Measurements from ENCODE around the gene GCLM.
"Not testable (repeated sequence)": the region's sequence is repeated elsewhere in the genome, so short reads cannot be mapped to it uniquely, and the experiment has no call there.

Gene GCLM

GRCh38 chr1:93855983-93856382 is 53.2 kb downstream of the GCLM start:
- not testable (repeated sequence) for H3K27ac ChIP-seq (ENCODE audit: low read length); H3K4me3 ChIP-seq (ENCODE audit: low read length); H3K9ac ChIP-seq (ENCODE audit: low read length); H3K36me3 ChIP-seq (ENCODE audit: control insufficient read depth, low read depth, low read length); H3K9me3 ChIP-seq (ENCODE audit: control insufficient read depth, low read depth, low read length); H3K4me1 ChIP-seq (ENCODE audit: control insufficient read depth, low read depth, low read length); H3K27me3 ChIP-seq (ENCODE audit: control insufficient read depth, insufficient read depth, low read length)

GRCh38 chr1:93853940-93854339 is 55.3 kb downstream of the GCLM start:
- H3K4me3 ChIP-seq (ENCODE audit: low read length), result no peak overlapping the region
- H3K36me3 ChIP-seq (ENCODE audit: control insufficient read depth, low read depth, low read length), result no peaks in the 10 kb centered on the region
- H3K9me3 ChIP-seq (ENCODE audit: control insufficient read depth, low read depth, low read length), result no peaks in the 10 kb centered on the region
- no peak overlapping the region for H3K27ac ChIP-seq (ENCODE audit: low read length)
- H3K27me3 ChIP-seq (ENCODE audit: control insufficient read depth, insufficient read depth, low read length), result no peaks in the 10 kb centered on the region
- H3K9ac ChIP-seq (ENCODE audit: low read length), result no peak overlapping the region
- H3K4me1 ChIP-seq (ENCODE audit: control insufficient read depth, low read depth, low read length), result no peaks in the 10 kb centered on the region

GRCh38 chr1:93851878-93852277 is 57.4 kb downstream of the GCLM start:
- Histone ChIP-seq H3K9ac (ENCODE audit: low read length) (no peak overlapping the region), H3K36me3 (ENCODE audit: control insufficient read depth, low read depth, low read length) (no peaks in the 10 kb centered on the region), H3K27me3 (ENCODE audit: control insufficient read depth, insufficient read depth, low read length) (no peaks in the 10 kb centered on the region), H3K27ac (ENCODE audit: low read length) (no peak overlapping the region), H3K4me1 (ENCODE audit: control insufficient read depth, low read depth, low read length) (peaks cover 4% of the 10 kb centered on the region), H3K9me3 (ENCODE audit: control insufficient read depth, low read depth, low read length) (no peaks in the 10 kb centered on the region), H3K4me3 (ENCODE audit: low read length) (no peak overlapping the region)

- H3K27me3 ChIP-seq (ENCODE audit: control insufficient read depth, insufficient read depth, low read length), result no peaks in the 10 kb centered on the region
- H3K36me3 ChIP-seq (ENCODE audit: control insufficient read depth, low read depth, low read length), result no peaks in the 10 kb centered on the region
- H3K9me3 ChIP-seq (ENCODE audit: control insufficient read depth, low read depth, low read length), result no peaks in the 10 kb centered on the region
- H3K4me1 ChIP-seq (ENCODE audit: control insufficient read depth, low read depth, low read length), result peaks cover 4% of the 10 kb centered on the region
- no peak overlapping the region for H3K9ac ChIP-seq (ENCODE audit: low read length)
- H3K4me3 ChIP-seq (ENCODE audit: low read length), result no peak overlapping the region
- H3K27ac ChIP-seq (ENCODE audit: low read length), result no peak overlapping the region
Measured at GRCh38 chr1:93851327-93851712, 57.9 kb downstream of the GCLM start.

- not testable (repeated sequence) for H3K36me3 ChIP-seq (ENCODE audit: control insufficient read depth, low read depth, low read length); H3K4me3 ChIP-seq (ENCODE audit: low read length); H3K4me1 ChIP-seq (ENCODE audit: control insufficient read depth, low read depth, low read length); H3K27me3 ChIP-seq (ENCODE audit: control insufficient read depth, insufficient read depth, low read length); H3K27ac ChIP-seq (ENCODE audit: low read length); H3K9me3 ChIP-seq (ENCODE audit: control insufficient read depth, low read depth, low read length); H3K9ac ChIP-seq (ENCODE audit: low read length)
Measured at GRCh38 chr1:93850687-93851326, 58.4 kb downstream of the GCLM start.

GRCh38 chr1:93848350-93848883 is 60.8 kb downstream of the GCLM start:
- Histone ChIP-seq H3K4me1 (ENCODE audit: control insufficient read depth, low read depth, low read length) (peaks cover 14% of the 10 kb centered on the region), H3K9me3 (ENCODE audit: control insufficient read depth, low read depth, low read length) (no peaks in the 10 kb centered on the region), H3K27me3 (ENCODE audit: control insufficient read depth, insufficient read depth, low read length) (no peaks in the 10 kb centered on the region), H3K36me3 (ENCODE audit: control insufficient read depth, low read depth, low read length) (no peaks in the 10 kb centered on the region), H3K27ac (ENCODE audit: low read length) (no peak overlapping the region), H3K4me3 (ENCODE audit: low read length) (peak overlapping the region; percentile 85), H3K9ac (ENCODE audit: low read length) (peak overlapping the region; percentile 45)

GRCh38 chr1:93847811-93848288 is 61.4 kb downstream of the GCLM start:
- no peaks in the 10 kb centered on the region for H3K9me3 ChIP-seq (ENCODE audit: control insufficient read depth, low read depth, low read length)
- no peaks in the 10 kb centered on the region for H3K36me3 ChIP-seq (ENCODE audit: control insufficient read depth, low read depth, low read length)
- H3K9ac ChIP-seq (ENCODE audit: low read length), result peak overlapping the region; percentile 45
- H3K4me3 ChIP-seq (ENCODE audit: low read length), result peak overlapping the region; percentile 85
- no peak overlapping the region for H3K27ac ChIP-seq (ENCODE audit: low read length)
- H3K27me3 ChIP-seq (ENCODE audit: control insufficient read depth, insufficient read depth, low read length), result no peaks in the 10 kb centered on the region
- H3K4me1 ChIP-seq (ENCODE audit: control insufficient read depth, low read depth, low read length), result peaks cover 14% of the 10 kb centered on the region

GRCh38 chr1:93846992-93847810 is 62.0 kb downstream of the GCLM start:
- Histone ChIP-seq H3K27me3 (ENCODE audit: control insufficient read depth, insufficient read depth, low read length) (no peaks in the 10 kb centered on the region), H3K4me1 (ENCODE audit: control insufficient read depth, low read depth, low read length) (peaks cover 14% of the 10 kb centered on the region), H3K9ac (ENCODE audit: low read length) (peak overlapping the region; percentile 45), H3K9me3 (ENCODE audit: control insufficient read depth, low read depth, low read length) (no peaks in the 10 kb centered on the region), H3K4me3 (ENCODE audit: low read length) (peak overlapping the region; percentile 85), H3K27ac (ENCODE audit: low read length) (no peak overlapping the region), H3K36me3 (ENCODE audit: control insufficient read depth, low read depth, low read length) (no peaks in the 10 kb centered on the region)

GRCh38 chr1:93846206-93846991 is 62.8 kb downstream of the GCLM start:
- Histone ChIP-seq H3K4me1 (ENCODE audit: control insufficient read depth, low read depth, low read length) (peaks cover 14% of the 10 kb centered on the region), H3K36me3 (ENCODE audit: control insufficient read depth, low read depth, low read length) (no peaks in the 10 kb centered on the region), H3K9me3 (ENCODE audit: control insufficient read depth, low read depth, low read length) (no peaks in the 10 kb centered on the region), H3K4me3 (ENCODE audit: low read length) (peak overlapping the region; percentile 85), H3K9ac (ENCODE audit: low read length) (peak overlapping the region; percentile 78), H3K27me3 (ENCODE audit: control insufficient read depth, insufficient read depth, low read length) (no peaks in the 10 kb centered on the region), H3K27ac (ENCODE audit: low read length) (no peak overlapping the region)

- Histone ChIP-seq H3K27me3 (ENCODE audit: control insufficient read depth, insufficient read depth, low read length) (no peaks in the 10 kb centered on the region), H3K4me3 (ENCODE audit: low read length) (peak overlapping the region; percentile 85), H3K9me3 (ENCODE audit: control insufficient read depth, low read depth, low read length) (no peaks in the 10 kb centered on the region), H3K4me1 (ENCODE audit: control insufficient read depth, low read depth, low read length) (peaks cover 14% of the 10 kb centered on the region), H3K36me3 (ENCODE audit: control insufficient read depth, low read depth, low read length) (no peaks in the 10 kb centered on the region), H3K9ac (ENCODE audit: low read length) (peak overlapping the region; percentile 78), H3K27ac (ENCODE audit: low read length) (no peak overlapping the region)
Measured at GRCh38 chr1:93845538-93846205, 63.6 kb downstream of the GCLM start.

All from iPS-18a (cell line).